ENCODE data around the gene SPHK2.
"Not testable (repeated sequence)": the region's sequence is repeated elsewhere in the genome, so short reads cannot be mapped to it uniquely, and the experiment has no call there.

Gene SPHK2

DNA sequence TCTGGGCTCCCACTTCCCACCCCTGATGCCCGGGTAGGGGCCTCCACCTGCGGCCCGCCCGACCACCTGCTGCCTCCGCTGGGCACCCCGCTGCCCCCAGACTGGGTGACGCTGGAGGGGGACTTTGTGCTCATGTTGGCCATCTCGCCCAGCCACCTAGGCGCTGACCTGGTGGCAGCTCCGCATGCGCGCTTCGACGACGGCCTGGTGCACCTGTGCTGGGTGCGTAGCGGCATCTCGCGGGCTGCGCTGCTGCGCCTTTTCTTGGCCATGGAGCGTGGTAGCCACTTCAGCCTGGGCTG is 9.9 kb downstream of the SPHK2 start:
- ChIA-PET CTCF (interaction anchor here (3.0 kb wide), 1 partner anchor 17 kb away, joined by 13 read pairs; the partner anchor contains the start of gene CA11), POLR2A (interaction anchor here (0.6 kb wide), 1 partner anchor 211 kb away, joined by 3 read pairs; no protein-coding TSS in a partner anchor)
- 97% methylated on average over 22 of the region's 22 CpGs for WGBS (ENCODE audit: insufficient coverage)
- DNase-seq: no peak
- no peaks in the 10 kb centered on the region for H3K9me3 ChIP-seq (ENCODE audit: control extremely low read depth in 1 of 5, control insufficient read depth in 4 of 5, insufficient read depth in 2 of 5, low read depth in 1 of 5, low read length in 4 of 5)
- H3K4me1 ChIP-seq (ENCODE audit: control extremely low read depth in 1 of 4, control insufficient read depth in 4 of 4, insufficient read depth in 4 of 4, low read length in 3 of 4): peaks cover 9 to 42% (median 31%) of the 10 kb centered on the region in 4 experiments
- H3K27me3 ChIP-seq (replicated peaks in 2 of 5; ENCODE audit: control insufficient read depth in 4 of 5, insufficient read depth in 5 of 5, low read length in 4 of 5): no peaks in the 10 kb centered on the region
- H3K36me3 ChIP-seq (ENCODE audit: control insufficient read depth in 4 of 4, insufficient read depth in 4 of 4, low read length in 3 of 4): peaks cover 0 to 28% (median 19%) of the 10 kb centered on the region in 4 experiments
- H3K27ac ChIP-seq (ENCODE audit: insufficient read depth in 1 of 2, low read depth in 1 of 2, low read length in 2 of 2, poor library complexity in 1 of 2, severe bottlenecking in 2 of 2): no peak overlapping the region
- no peak overlapping the region for H3K4me3 ChIP-seq (ENCODE audit: control insufficient read depth in 1 of 7, extremely low read depth in 1 of 7, insufficient read depth in 4 of 7, low read depth in 2 of 7, low read length in 6 of 7)

GRCh38 chr19:48629599-48630295 is 10.4 kb downstream of the SPHK2 start:
- H3K4me1 ChIP-seq (ENCODE audit: control extremely low read depth in 1 of 4, control insufficient read depth in 4 of 4, insufficient read depth in 4 of 4, low read length in 3 of 4): peaks cover 9 to 40% (median 31%) of the 10 kb centered on the region in 4 experiments
- ChIA-PET POLR2A (interaction anchor here (0.6 kb wide), 1 partner anchor 211 kb away, joined by 3 read pairs; no protein-coding TSS in a partner anchor), CTCF (interaction anchor here (1.4 to 3.0 kb wide), 3 partner anchors 8 to 46 kb away, joined by 4 to 13 read pairs (median 8); partner anchors contain the start of gene CA11)
- H3K9me3 ChIP-seq (ENCODE audit: control extremely low read depth in 1 of 5, control insufficient read depth in 4 of 5, insufficient read depth in 2 of 5, low read depth in 1 of 5, low read length in 4 of 5): no peaks in the 10 kb centered on the region
- WGBS (ENCODE audit: insufficient coverage): 95% methylated on average over 42 of the region's 48 CpGs
- no peak overlapping the region for H3K4me3 ChIP-seq (ENCODE audit: control insufficient read depth in 1 of 7, extremely low read depth in 1 of 7, insufficient read depth in 4 of 7, low read depth in 2 of 7, low read length in 6 of 7)
- H3K27me3 ChIP-seq (replicated peaks in 2 of 5; ENCODE audit: control insufficient read depth in 4 of 5, insufficient read depth in 5 of 5, low read length in 4 of 5): no peaks in the 10 kb centered on the region
- H3K27ac ChIP-seq (ENCODE audit: insufficient read depth in 1 of 2, low read depth in 1 of 2, low read length in 2 of 2, poor library complexity in 1 of 2, severe bottlenecking in 2 of 2): no peak overlapping the region
- H3K36me3 ChIP-seq (ENCODE audit: control insufficient read depth in 4 of 4, insufficient read depth in 4 of 4, low read length in 3 of 4): peaks cover 0 to 28% (median 19%) of the 10 kb centered on the region in 4 experiments
- peak in 1 of 3 donors; percentile 13 for DNase-seq

- Histone ChIP-seq H3K36me3 (ENCODE audit: control insufficient read depth in 4 of 4, insufficient read depth in 4 of 4, low read length in 3 of 4) (peaks cover 0 to 28% (median 19%) of the 10 kb centered on the region in 4 experiments), H3K27ac (ENCODE audit: insufficient read depth in 1 of 2, low read depth in 1 of 2, low read length in 2 of 2, poor library complexity in 1 of 2, severe bottlenecking in 2 of 2) (peak overlapping the region in 1 of 2 experiments; percentile 17), H3K27me3 (replicated peaks in 2 of 5; ENCODE audit: control insufficient read depth in 4 of 5, insufficient read depth in 5 of 5, low read length in 4 of 5) (no peaks in the 10 kb centered on the region), H3K9me3 (ENCODE audit: control extremely low read depth in 1 of 5, control insufficient read depth in 4 of 5, insufficient read depth in 2 of 5, low read depth in 1 of 5, low read length in 4 of 5) (no peaks in the 10 kb centered on the region), H3K4me3 (ENCODE audit: control insufficient read depth in 1 of 7, extremely low read depth in 1 of 7, insufficient read depth in 4 of 7, low read depth in 2 of 7, low read length in 6 of 7) (peak overlapping the region in 3 of 7 experiments; percentile 28 to 52 (median 36)), H3K4me1 (ENCODE audit: control extremely low read depth in 1 of 4, control insufficient read depth in 4 of 4, insufficient read depth in 4 of 4, low read length in 3 of 4) (peaks cover 9 to 40% (median 35%) of the 10 kb centered on the region in 4 experiments)
- WGBS (ENCODE audit: insufficient coverage): 42% methylated on average over 30 of the region's 47 CpGs
- peak; percentile 44 to 70 (median 59) for DNase-seq
- ChIA-PET CTCF (interaction anchor here (1.4 to 3.0 kb wide), 4 partner anchors 9 to 268 kb away, joined by 4 to 13 read pairs (median 6); partner anchors contain the start of gene CA11), POLR2A (interaction anchor here (1.1 kb wide), 1 partner anchor 11 kb away, joined by 4 read pairs; the partner anchor contains the start of genes RPL18 and SPHK2)
Measured at GRCh38 chr19:48630296-48631063, 11.2 kb downstream of the SPHK2 start.

DNA sequence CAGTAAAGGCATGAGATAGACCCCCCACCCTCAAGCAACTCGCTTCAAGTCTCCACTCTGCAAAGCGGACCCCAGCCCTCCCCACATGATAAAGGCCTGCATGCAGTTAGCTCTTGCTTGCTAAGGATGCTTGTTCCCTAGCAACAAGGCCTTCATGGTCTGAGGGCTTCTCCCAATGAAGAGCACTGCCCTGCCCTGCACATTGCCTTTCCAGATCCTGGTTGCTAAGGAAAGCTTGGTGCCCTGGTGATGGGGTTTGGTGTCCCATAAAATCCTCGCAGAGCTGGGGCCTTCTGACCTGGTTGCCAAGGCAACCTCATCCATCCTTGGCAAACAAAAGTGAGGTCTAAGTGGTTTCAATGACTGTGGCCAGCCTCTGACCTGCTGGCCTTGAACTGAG is 11.9 kb downstream of the SPHK2 start:
- WGBS (ENCODE audit: insufficient coverage): 90% methylated on average over 3 of the region's 3 CpGs
- Histone ChIP-seq H3K36me3 (ENCODE audit: control insufficient read depth in 4 of 4, insufficient read depth in 4 of 4, low read length in 3 of 4) (peaks cover 0 to 28% (median 16%) of the 10 kb centered on the region in 4 experiments), H3K27ac (ENCODE audit: insufficient read depth in 1 of 2, low read depth in 1 of 2, low read length in 2 of 2, poor library complexity in 1 of 2, severe bottlenecking in 2 of 2) (peak overlapping the region in 1 of 2 experiments; percentile 17), H3K4me1 (ENCODE audit: control extremely low read depth in 1 of 4, control insufficient read depth in 4 of 4, insufficient read depth in 4 of 4, low read length in 3 of 4) (peaks cover 9 to 47% (median 41%) of the 10 kb centered on the region in 4 experiments), H3K4me3 (ENCODE audit: control insufficient read depth in 1 of 7, extremely low read depth in 1 of 7, insufficient read depth in 4 of 7, low read depth in 2 of 7, low read length in 6 of 7) (peak overlapping the region in 2 of 7 experiments; percentile 36 to 52), H3K27me3 (replicated peaks in 2 of 5; ENCODE audit: control insufficient read depth in 4 of 5, insufficient read depth in 5 of 5, low read length in 4 of 5) (no peaks in the 10 kb centered on the region), H3K9me3 (ENCODE audit: control extremely low read depth in 1 of 5, control insufficient read depth in 4 of 5, insufficient read depth in 2 of 5, low read depth in 1 of 5, low read length in 4 of 5) (no peaks in the 10 kb centered on the region)
- peak in 1 of 3 donors; percentile 52 for DNase-seq
- POLR2A ChIA-PET: interaction anchor here (1.1 kb wide), 1 partner anchor 12 kb away, joined by 4 read pairs; the partner anchor contains the start of genes RPL18 and SPHK2
- CTCF ChIA-PET: interaction anchor here (1.1 to 3.0 kb wide), 4 partner anchors 7 to 268 kb away, joined by 3 to 13 read pairs (median 6); partner anchors contain the start of gene CA11

- not testable (repeated sequence) for H3K27ac ChIP-seq (ENCODE audit: insufficient read depth in 1 of 2, low read depth in 1 of 2, low read length in 2 of 2, poor library complexity in 1 of 2, severe bottlenecking in 2 of 2); H3K9me3 ChIP-seq (ENCODE audit: control extremely low read depth in 1 of 5, control insufficient read depth in 4 of 5, insufficient read depth in 2 of 5, low read depth in 1 of 5, low read length in 4 of 5)
- 97% methylated on average over 8 of the region's 11 CpGs for WGBS (ENCODE audit: insufficient coverage)
Measured at GRCh38 chr19:48632286-48632685, 13.0 kb downstream of the SPHK2 start.

GRCh38 chr19:48632692-48633147 is 13.4 kb downstream of the SPHK2 start:
- Histone ChIP-seq H3K27me3 (replicated peaks in 2 of 5; ENCODE audit: control insufficient read depth in 4 of 5, insufficient read depth in 5 of 5, low read length in 4 of 5) (no peaks in the 10 kb centered on the region), H3K4me3 (ENCODE audit: control insufficient read depth in 1 of 7, extremely low read depth in 1 of 7, insufficient read depth in 4 of 7, low read depth in 2 of 7, low read length in 6 of 7) (no peak overlapping the region), H3K4me1 (ENCODE audit: control extremely low read depth in 1 of 4, control insufficient read depth in 4 of 4, insufficient read depth in 4 of 4, low read length in 3 of 4) (peaks cover 9 to 59% (median 51%) of the 10 kb centered on the region in 4 experiments), H3K36me3 (ENCODE audit: control insufficient read depth in 4 of 4, insufficient read depth in 4 of 4, low read length in 3 of 4) (peaks cover 0 to 23% (median 14%) of the 10 kb centered on the region in 4 experiments), H3K27ac (ENCODE audit: insufficient read depth in 1 of 2, low read depth in 1 of 2, low read length in 2 of 2, poor library complexity in 1 of 2, severe bottlenecking in 2 of 2) (peak overlapping the region in 1 of 2 experiments; percentile 88), H3K9me3 (ENCODE audit: control extremely low read depth in 1 of 5, control insufficient read depth in 4 of 5, insufficient read depth in 2 of 5, low read depth in 1 of 5, low read length in 4 of 5) (no peaks in the 10 kb centered on the region)
- POLR2A ChIA-PET: no interaction called here
- CTCF ChIA-PET: interaction anchor here (1.0 to 1.8 kb wide), 4 partner anchors 8 to 14 kb away, joined by 4 to 10 read pairs (median 6); partner anchors contain the start of genes CA11, RPL18 and SPHK2
- DNase-seq: no peak

More at GRCh38 chr19:48632286-48632685, 13.0 kb downstream of the SPHK2 start:
- DNase-seq; H3K27me3 ChIP-seq (replicated peaks in 2 of 5; ENCODE audit: control insufficient read depth in 4 of 5, insufficient read depth in 5 of 5, low read length in 4 of 5); H3K4me3 ChIP-seq (ENCODE audit: control insufficient read depth in 1 of 7, extremely low read depth in 1 of 7, insufficient read depth in 4 of 7, low read depth in 2 of 7, low read length in 6 of 7); POLR2A ChIA-PET: not testable (repeated sequence)
- CTCF ChIA-PET: interaction anchor here (1.0 to 1.6 kb wide), 4 partner anchors 8 to 269 kb away, joined by 3 to 6 read pairs (median 4); no protein-coding TSS in a partner anchor
- Histone ChIP-seq H3K4me1 (ENCODE audit: control extremely low read depth in 1 of 4, control insufficient read depth in 4 of 4, insufficient read depth in 4 of 4, low read length in 3 of 4) (peaks cover 9 to 58% (median 51%) of the 10 kb centered on the region in 4 experiments), H3K36me3 (ENCODE audit: control insufficient read depth in 4 of 4, insufficient read depth in 4 of 4, low read length in 3 of 4) (peaks cover 0 to 25% (median 14%) of the 10 kb centered on the region in 4 experiments)

All from common myeloid progenitor, CD34-positive (primary cell).